ENCODE measurements around the gene TRPM5. TPM values are rescaled to one million over a fixed set of nuclear protein-coding genes. Genes with fewer than 3 reads are reported as not detected.

TRPM5 gene
- polyA plus RNA-seq, 10 donors = 0.05 TPM; not detected in 8

DNA sequence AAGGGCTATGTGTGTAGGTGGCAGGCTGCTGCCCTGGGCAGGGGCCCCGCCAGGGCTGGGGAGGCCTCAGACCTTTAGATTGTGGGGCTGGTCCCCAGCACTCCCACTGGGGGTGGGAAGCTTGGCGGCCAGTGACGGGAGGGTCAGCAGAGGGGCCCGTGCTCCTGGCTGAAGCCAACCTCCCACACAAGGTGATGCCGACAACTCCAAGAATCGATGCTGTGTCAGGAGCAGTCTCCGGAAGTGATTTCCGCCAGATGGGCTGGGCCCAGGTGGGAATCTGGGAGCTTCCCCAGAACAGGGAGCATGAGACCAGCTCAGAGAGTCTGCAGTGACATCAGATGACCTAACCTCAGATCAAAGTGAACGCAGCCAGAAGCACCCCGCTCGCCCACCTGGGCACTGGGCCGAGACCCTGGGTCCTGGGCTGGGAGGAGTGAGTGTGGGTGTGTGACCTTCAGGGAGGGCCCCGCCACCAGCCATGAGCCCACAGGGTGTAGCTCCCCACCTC lies 7.7 kb downstream of the TRPM5 start:
- DNase-seq = no peak

DNA sequence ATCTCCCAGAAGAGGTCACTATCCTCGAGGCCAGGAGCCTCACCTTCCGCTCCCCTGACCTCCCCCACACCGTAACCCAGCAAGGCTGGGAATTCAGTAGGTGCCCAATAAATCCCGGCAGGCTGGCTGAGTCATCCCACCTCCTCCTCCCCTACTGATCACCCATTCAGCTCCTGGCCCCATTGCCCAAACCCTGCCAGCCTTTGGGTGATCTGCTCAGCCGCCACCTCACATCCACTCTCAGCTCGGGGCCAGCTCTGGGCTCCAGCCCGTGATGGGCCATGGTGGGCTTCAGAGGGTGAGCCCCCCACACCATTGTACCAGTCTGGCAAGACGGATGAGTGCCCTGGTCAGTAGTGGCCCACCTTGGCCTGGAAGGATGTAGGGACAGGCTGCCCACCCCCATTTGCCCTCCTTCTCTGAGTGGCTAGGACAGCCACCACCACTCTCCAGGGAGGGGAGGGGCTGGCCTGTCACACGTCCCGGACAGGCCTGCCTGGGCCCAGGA lies 8.2 kb downstream of the TRPM5 start:
- DNase-seq = no peak

DNA sequence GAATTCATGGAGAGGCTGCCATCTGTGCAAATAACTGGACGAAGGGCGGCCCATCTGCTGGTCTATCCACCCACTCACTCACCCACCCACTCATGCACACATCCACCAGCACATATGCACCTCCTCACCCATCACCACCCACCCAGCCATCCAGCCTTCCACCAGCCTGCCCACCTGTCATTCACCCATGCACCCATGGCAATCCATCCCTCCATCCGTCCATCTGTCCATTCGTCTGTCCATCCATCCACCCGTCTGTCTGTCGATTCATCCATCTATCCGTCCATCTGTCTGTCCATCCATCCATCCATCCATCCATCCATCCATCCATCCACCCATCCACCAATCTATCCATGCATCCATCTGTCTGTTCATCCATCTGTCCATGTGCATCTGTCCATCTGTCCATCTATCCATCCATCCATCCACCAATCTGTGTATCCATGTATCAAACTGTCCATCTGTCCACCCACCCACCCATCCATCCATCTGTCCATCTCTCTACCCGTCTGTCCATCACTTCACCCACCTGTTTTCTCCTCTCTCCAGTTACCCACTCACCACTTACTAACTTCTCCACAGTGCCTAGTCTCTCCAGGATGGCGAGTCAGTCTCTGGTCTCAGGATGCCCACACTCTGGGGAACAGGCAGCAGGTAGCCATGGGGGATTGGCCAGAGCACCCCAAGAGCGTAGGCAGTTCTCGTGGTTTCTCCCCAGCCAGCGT lies 8.9 kb downstream of the TRPM5 start:
- no peak for DNase-seq

- DNase-seq = no peak
Measured at GRCh38 chr11:2434506-2435255, 9.6 kb downstream of the TRPM5 start.

GRCh38 chr11:2434008-2434407 lies 10.3 kb downstream of the TRPM5 start:
- DNase-seq = no peak

DNA sequence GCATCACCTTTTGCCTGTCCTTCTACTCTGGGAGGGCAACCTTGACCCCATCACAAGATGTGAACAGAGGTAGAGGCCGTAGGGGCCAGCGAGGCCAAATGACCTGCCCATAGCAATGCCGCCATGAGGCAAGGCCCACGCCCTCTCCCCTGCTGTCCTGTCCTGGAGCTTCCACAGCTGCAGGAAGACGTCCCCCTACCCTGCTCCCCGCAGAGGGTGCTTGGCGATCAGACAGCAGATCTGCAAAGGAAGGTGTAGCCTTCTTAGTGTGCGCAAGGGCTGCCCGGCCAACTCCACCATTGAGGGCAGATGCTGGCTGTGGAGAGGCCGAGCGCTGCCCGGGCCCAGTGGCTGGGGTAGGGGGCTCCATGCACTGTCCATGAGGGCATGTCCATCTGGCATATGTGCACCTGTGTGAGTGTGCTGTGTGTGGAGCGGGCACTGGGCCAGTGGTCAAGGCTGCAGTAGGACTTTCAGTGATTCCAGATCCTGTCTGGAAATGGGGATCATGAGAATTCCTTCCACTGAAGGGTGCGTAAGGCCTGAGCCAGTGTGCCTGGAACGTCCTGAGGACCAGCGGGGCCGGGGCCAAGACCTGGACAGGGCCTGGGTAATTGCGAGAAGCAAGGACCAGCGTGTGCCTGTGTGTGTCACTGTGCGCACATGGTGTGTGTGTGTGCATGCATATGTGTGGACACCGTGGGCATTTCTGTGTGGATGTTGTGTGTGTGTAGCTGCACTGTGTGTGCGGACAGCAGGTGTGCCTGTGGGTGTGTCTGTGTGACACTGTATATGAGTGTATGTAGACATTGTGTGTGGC lies 11.0 kb downstream of the TRPM5 start:
- no peak for DNase-seq

DNA sequence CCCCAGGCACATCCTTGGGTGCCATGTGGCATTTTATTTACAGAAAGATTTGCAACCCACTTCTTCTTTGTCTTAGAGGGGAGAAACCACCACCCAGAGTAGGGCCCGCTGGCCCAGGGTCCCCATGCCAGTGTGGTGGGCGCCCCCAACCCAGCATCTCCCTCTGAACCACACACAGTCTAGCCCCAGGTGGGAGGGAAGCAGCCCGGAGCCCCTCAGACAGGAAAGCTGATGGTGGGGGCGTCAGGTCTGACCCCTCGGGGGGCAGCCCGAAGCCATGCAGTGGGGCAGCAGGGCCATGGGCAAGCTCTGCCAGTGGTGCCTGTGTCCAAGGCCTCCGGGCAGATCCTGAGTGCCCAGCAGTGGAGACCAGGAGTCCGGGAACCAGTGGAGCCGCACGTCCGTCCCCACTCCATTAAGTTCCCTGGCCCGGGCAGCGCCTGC lies 11.7 kb downstream of the TRPM5 start:
- DNase-seq = no peak

GRCh38 chr11:2432171-2432621 lies 12.1 kb downstream of the TRPM5 start:
- DNase-seq = no peak

GRCh38 chr11:2431395-2431794 lies 12.9 kb downstream of the TRPM5 start:
- DNase-seq = no peak

DNA sequence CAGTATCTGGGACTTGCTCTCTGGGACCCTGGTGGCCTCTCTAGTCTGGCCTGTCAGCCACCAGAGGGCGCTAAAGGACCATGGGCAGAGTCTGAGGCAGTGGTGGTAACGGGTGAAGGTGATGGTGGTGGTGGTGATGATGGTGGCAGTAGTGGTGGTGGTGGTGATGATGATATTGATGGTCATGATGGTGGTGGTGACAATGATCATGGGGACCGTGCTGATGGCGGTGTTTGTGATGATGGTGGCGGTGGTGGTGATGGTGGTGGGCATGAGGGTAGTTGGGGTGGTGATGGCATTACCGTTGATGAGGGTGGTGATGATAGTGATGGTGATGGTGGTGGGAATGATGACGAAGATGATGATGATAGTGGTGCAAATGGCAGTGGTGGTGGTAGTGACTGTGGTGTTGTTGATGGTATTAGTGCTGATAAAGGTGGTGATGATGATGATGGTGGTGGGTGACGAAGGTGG lies 16.0 kb downstream of the TRPM5 start:
- DNase-seq = peak; percentile 9 to 58 (median 53)

DNA sequence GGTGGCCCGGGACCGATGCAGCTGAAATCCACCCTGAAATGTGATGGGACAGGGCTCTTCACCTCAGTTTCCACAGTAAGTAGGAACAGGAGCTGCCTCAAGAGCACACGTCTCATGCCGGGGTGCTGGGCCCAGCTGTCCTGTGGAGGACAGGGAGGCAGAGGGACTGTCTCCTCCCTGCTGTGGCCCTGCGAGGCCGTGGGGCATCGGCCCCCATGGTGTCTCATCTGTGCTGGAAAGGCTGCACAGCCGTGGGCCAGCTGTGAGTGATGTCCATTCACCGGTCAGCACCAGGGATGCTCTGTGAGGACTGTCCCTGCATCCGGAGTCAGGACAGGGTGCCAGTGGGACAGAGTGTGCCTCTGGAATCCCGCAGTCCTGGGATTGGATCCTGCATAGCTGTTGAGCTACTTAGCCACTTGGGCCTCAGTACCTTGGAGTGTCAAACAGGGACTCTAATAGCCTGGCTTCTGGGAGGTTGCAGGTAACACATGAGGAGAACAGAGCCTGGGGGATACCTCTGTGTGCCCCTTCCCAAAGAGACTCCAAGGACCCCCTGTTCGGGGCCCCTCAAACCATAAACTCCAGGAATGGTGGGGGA lies 16.5 kb downstream of the TRPM5 start:
- DNase-seq = no peak

DNA sequence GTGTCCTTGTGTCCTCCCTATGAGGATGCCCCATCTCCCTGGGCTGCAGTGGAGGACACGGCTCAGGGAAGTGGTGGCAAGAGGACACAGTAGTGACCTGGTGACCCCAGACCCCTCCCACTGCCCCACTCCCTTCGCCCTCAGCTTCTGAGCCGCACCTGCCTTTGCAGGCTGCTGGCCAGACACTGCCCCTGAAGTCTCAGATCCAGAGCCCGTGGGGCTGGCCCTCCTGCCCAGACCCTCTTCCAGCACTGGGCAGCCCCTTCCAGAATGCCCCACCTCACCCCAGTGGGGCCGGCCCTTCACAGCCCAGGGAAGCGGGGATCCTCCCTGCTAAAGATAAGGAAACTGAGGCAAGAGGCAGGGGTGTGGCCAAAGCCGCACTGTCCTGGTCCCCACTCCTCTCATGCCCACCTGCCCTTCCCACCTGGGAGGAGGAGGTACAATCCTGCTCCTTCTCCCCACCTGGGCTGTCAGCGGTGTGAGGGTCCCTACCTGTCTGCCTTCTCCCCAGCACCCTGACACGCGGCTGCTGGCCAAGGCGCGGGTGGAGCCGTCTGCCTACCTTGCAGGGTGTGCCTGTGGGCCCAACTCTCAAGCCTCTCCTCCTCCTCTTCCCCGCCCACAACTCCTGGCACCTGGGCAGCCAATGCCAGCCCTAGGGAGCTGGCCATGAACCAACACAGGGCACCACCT lies 17.3 kb downstream of the TRPM5 start:
- DNase-seq = no peak

DNA sequence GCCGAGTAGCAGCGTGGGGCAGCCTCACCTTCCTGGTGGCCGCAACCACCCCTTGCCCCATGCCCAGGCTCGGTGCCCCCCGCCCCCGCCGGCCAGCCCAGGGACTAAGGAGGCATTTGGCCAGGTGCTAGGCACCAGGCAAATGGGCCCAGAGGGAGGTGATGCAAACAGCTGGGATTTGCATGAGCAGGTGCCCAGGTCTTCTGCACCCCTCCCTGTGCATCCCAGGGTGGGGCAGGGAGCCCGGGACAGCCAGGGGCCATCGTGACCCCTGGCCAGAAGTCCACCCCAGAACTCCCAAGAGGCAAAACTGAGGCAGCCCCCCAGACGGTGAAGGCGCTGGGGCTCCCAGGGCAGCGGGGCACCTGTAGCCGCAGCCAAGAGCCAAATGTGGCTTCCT lies 18.1 kb downstream of the TRPM5 start:
- no peak for DNase-seq

GRCh38 chr11:2425506-2425905 lies 18.8 kb downstream of the TRPM5 start:
- DNase-seq = no peak

DNA sequence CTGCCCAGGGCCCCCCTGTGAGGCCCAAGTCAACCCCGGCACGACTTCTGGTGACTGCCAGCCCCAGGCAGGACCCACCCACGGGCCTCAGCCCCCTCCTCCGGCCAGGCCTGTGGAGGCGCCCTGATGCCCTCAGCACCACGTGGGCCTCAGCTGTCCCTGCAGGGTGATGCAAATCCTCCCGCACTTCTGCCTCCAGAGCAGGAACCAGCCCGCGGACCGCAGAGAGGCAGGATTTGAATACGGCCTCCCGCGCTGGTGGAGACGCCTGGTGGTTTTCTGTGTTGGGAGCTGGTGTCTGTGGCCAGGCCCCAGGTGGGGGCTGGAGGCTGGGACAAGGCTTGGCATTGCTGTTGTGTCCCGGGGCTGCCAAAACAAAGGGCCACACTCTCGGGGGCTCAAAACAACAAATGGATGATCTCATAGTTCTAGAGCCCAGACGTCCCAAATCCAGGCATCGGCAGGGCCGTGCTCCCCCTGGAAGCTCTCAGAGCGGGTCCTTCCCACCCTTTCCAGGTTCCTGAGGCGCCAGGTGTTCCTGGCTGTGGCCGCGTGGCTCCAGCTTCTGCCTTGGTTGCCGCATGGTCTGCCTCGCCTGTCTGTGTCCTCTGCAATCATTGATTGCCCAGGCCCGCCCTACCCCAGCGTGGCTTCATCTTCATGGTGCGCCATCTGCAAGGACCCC lies 19.4 kb downstream of the TRPM5 start:
- no peak for DNase-seq

- DNase-seq = no peak
Measured at GRCh38 chr11:2423157-2424025, 20.9 kb downstream of the TRPM5 start.

- no peak for DNase-seq
Measured at GRCh38 chr11:2422461-2423156, 21.7 kb downstream of the TRPM5 start.

DNA sequence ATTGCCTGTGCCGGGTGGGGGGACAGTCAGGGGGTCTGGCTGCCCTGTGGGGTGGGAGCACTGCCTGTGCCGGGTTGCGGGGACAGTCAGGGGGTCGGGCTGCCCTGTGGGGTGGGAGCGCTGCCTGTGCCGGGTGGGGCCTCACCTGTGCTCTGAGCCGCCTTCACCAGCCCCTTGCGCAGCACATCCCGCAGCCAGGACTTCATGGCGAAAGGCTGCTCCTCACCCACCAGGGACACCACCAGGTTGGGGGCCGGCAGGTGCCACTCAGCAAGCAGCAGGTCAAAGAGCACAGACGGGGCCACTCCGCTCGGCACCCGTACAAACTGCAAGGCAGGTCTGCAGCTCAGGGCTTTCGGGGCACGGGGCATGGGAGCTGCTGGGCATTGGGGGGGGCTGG lies 22.3 kb downstream of the TRPM5 start:
- DNase-seq = no peak
